OCI-LY7 (cell line): ENCODE measurements around the gene SOWAHC.

Experiments
- CTCF ChIP-seq: fragments of 200-600 bp; sonication (generic); conservative IDR thresholded peaks from 2 replicates; pipeline ENCODE4 v1.5.1; 2014; ENCODE audit warnings: mild to moderate bottlenecking, antibody characterized with exemption, low read length, moderate library complexity, mixed read lengths
- EZH2phosphoT487 ChIP-seq: fragments of 200-600 bp; sonication (generic); IDR thresholded peaks from 2 replicates; pipeline ENCODE4 v1.6.1; 2018; ENCODE audit warnings: low read depth, borderline replicate concordance, mild to moderate bottlenecking, mixed run types, antibody characterized with exemption, low read length, moderate library complexity, mixed read lengths

- TF ChIP-seq CTCF (no peak), EZH2phosphoT487 (no peak)
Observed at GRCh38 chr2:109615637-109616144, 1.5 kb downstream of the SOWAHC start.
